ENCODE data around the gene CTRL.
A peak's percentile ranks its signal among the peaks of the same experiment; 100 is the strongest.
"Not testable (repeated sequence)": the region's sequence is repeated elsewhere in the genome, so short reads cannot be mapped to it uniquely, and the experiment has no call there.

CTRL gene

DNA sequence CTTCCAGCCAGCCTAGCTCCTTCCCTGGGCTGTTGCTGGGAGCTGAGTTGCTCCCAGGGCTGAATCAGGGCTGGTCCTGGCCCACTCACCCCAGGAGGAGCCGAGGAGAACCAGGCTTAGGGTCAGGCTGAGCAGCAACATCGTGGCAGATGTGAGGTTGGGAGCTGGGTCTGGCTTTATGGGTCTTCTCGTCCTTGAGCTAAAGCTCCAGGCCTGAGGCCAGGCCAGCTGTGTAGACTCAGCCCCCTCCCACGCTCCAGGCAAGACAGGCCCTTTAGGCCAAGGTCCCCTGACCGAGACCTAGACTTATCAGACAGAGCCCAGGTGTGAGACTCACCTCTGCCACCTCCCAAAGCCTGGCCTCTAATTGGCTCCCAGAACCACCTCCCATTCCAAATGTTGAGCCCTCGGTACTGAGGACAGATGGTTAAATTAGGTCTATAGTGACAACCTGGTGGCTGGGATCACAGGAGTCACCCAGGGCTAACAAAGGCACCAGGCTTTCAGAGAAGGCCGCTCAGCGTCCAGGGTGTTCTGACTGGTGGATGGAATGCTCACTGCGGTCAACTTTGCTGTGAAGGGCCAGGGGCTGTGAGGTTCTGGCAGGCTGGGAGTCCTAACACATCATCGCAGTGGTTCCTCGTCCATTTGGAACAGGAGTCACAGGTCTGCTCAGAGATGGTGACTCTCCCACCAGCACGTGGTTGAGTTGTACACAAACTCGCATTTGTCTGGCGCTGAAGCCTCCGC lies at the start of gene CTRL:
Gene CTRL (minus strand): TSS at position 151 of the 750 bp plus-strand sequence. CDS start 10 bp downstream, at position 141.
- no peak for DNase-seq

GRCh38 chr16:67979955-67980678 lies 48.5 kb upstream of the CTRL start, which contains the start of gene DPEP3:
Gene DPEP3, minus strand, starts transcription at chr16:67980499. Its CDS starts 119 bp downstream, at chr16:67980380.
- DNase-seq: no peak

DNA sequence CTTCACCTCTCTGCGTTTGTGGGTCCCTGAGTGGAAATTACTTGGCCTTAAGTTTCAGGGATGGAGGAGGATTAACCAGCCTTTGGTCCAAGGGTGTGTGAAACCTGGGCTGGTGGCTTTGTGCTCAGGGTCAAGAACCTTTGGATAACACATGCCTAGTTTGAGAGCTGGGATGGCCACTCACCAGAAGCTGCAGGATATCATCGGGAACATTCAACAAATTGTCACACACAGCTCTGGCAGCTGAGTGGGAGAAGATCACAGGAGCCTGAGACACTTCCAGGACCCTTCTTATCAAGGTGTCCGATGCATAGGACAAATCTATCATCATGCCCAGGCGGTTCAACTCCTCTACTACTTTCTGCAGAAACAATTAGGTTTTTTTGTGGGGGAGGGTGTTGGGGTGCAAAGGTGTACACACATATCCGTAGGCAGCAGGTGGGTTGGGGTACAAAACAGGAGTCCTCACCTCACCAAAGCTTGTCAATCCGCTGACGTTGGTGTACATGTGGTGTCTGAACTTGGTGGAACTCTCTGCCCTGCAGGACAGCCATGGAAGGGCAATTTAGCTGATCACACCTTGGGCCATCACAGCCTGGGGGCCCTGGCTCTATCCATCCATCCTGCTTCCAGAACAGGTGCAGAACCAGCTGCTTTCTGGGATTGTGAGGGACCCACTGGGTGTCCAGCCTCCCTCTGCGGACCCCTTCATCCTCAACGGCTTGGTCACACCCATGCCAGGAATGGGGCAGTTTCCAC lies 46.0 kb upstream of the CTRL start:
- DNase-seq: no peak

DNA sequence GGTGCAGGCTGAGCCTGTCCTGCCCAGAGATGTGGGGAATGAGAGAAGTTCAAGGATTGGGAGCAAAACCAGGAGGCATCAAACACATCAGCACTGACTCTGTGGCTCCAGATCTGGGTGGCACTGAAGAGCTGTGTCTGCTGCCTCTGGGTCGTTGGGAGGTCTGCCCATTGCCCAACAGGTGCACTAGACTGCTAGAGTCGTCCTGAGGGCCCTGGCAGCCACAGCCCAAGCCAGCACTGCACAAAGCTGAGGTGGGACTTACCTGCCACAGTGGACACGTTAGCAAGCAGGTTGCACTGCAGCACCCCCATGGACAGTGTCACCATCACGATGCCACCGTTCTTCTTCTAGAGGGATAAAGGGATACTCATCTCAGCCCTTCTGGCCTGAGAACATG lies 45.3 kb upstream of the CTRL start:
- no peak for DNase-seq

DNA sequence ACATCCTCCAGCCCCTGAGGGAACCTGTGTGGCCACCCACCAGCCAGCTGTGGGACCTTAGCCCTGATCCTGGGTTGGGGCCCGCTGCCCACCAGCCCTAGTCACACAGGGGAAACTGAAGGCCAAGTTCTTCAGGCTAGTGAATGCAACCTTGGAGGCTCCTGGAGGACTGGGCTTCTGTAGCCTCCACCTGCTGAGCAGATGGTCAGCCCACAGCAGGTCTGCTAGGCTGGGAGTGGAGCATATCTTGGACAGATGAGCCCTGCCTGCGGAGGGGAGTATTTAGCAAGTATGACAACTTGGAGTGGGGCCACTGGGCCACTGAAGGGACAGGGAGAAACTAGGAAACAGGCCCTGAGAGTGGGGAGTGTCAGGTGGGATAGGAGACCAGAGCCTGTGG lies 44.5 kb upstream of the CTRL start:
- DNase-seq: no peak

DNA sequence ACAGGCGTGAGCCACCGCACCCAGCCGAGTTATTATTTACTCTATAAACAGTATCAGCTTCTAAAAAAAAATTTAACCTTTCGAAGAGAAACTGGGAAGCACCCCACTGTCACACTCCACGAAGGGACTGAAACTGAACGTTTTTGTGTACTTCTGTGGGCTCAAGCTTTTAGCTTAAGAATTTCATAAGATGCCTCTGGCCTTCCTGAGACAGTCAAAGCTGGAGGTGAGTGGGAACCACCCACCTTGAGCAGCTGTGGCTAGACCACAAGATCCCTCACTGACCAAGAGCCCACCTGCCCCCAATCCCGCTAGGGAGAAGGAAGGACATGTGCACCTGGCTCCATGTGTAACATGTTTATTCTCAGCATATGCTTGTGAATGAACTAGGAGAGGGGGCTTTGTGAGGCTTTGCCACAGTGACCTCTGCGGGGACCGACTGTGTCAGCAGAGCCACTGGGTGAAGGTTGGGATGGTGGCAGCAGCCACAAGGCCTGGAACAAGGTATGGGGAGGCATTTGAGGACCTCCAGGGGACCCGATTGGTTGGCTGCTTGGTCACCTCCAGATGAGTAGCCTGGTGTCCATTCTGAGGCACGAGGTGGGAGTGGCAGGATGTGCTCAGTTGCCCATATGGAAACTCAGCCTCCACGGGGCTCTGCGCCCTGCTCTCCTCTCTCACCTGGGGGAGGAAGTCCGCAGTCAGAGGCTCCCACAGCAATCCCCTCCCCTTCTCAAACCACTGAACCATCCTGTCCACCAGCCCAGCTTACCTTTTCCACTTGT lies 43.9 kb upstream of the CTRL start:
- no peak for DNase-seq

- DNase-seq: not testable (repeated sequence)
Measured at GRCh38 chr16:67972285-67972684, 40.6 kb upstream of the CTRL start.

DNA sequence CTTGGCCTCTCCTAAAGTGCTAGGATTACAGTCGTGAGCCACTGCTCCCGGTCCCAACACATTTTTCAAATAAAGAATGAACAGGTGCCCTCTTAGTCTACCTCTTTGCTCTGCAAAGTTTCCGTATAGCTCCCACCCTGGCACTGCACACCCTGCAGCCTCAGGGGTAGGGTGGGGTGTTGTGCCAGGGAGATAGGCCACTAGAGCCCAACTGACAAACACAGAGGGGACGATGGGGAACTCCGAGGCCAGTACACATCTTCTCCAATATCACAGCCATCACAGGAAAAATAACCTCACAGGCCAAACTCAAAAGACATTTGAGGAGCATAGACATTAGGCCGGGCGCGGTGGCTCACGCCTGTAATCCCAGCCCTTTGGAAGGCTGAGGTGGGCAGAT lies 39.4 kb upstream of the CTRL start:
- no peak for DNase-seq

- DNase-seq: no peak
Measured at GRCh38 chr16:67969254-67970039, 37.8 kb upstream of the CTRL start.

- DNase-seq: peak in 1 of 2 donors; percentile 57
Measured at GRCh38 chr16:67968400-67969253, 37.0 kb upstream of the CTRL start, which contains the start of gene SLC12A4. Gene SLC12A4, minus strand, starts transcription at chr16:67968637. Its CDS starts 84 bp downstream, at chr16:67968553.

DNA sequence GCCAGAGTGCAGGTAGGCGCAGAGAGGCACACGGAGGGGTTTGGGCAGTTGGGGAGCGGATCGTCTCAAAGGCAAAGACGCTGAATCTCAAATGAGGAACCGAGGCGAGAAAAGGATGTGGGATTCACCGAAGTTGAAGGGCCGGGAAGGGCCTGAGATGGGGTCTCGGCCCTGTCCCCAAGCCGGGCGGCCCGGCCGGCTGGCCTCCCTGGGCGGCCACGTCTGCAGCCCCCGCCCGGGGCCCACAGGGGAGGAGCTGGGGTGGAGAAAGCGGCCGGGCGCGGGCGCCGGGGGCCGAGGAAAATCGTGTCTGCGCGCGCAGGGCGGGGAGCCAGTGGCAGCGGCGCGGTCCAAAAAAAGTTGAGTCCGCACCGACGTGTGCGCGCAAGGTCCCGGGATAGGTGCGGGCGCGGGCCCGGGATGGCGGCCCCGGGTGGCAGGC lies 36.3 kb upstream of the CTRL start:
- no peak for DNase-seq

- DNase-seq: no peak
Measured at GRCh38 chr16:67967183-67967957, 35.7 kb upstream of the CTRL start.

- no peak for DNase-seq
Measured at GRCh38 chr16:67966549-67967182, 35.0 kb upstream of the CTRL start.

DNA sequence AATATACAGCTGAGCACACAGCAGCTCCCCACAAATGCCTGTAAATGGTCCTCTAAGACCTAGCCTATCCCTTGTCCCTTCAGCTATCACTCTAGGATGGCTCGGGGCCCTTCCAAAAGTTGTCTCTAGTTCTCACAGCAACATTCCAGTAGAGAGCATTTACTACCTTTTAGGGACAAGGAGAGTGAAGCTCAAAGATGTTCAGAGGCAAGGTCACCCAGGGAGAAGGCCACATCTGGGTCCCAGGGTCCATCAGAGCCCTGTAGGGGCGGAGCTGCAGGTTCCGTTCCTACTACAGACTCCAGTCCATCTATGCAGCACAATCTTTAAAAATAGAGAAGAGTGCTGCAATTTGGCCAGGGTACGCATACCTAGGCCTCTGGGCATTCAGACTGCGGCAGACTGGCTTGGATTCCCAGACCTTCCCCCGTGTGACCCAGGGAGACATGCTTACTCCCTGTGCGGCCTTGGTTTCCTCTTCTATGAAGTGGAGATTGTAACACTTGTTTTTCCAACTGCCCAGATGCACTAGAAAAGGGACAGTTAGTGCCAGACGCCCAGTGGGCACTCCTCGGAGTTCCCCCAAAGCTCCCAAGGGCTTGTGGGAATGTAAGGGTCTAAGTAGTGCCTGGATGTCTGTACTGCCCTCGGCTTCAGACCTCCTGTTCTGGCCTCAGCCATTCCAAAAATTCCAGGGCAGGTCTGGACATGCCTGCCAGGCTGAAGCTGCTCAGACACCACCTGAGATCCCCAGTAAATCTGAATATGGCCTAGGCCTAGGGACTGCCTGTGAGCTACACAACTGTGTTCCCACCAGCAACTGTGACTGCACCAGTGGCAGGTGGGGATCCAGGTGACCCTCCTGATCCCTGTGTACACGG lies 34.2 kb upstream of the CTRL start:
- no peak for DNase-seq

DNA sequence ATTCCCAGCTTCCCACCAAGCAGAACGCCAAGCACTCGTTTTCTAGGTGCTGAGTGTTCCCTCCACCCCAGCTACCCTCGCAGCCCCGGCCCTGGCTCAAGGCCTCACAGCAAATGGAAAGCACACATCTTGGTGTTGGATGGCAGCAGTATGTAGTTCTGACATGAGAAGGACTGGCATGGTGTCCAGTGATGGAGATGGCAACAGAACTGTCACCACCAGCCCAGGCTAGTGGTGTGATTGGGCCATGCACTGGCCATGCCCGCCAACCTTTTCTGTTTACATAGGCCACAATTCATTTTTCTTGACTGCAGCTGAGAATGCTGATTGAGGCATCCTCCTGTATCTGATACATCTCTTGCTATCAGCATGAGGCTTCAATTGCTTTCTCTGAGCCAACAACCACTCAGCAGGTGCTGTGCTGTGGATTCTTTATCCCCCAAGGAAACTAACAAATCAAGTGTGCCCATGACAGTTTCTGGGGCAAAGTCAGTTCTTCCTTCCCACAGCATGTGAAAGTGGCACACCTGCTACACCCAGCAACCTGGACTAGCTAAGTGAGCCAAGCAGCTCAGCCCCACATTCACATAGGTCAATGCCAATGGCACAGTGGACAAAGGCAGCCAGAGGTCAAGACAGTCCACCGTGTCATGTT lies 32.9 kb upstream of the CTRL start:
- no peak for DNase-seq

DNA sequence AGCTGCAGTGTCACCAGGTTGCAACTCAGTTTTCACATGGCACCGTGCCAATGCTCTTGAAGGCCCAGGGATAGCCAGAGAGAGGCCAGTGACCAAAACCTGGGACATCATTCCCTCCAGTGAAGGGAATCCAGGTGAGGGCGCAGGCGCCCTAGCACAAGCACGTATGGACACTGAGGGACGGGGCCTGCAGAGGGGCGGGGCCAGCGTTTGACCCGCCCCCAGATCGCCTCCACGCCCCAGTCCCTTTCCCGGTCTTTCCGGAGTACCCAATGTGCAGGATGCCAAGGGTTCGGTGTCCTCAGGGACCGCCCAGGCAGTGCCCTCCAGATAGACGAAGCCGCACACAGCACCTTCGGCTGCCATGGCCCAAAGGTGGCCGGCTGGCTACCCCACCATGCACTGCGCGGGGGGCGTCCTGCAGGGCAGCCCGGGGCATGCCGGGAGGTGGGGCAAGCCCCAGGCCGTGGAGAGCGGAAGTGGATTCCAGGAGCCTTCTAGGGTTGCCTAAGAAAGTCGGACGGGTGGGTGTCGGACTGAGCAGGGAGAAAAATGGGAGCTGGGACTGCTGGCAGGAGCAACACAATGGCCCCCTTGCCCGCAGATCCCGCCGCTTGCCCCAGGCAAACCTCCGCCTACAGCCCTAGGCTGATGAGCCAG lies 32.1 kb upstream of the CTRL start:
- DNase-seq: no peak

- DNase-seq: no peak
Measured at GRCh38 chr16:67963292-67963661, 31.6 kb upstream of the CTRL start.
